ENCODE measurements around the gene ZNF292. TPM values are rescaled to one million over a fixed set of nuclear protein-coding genes. Genes with fewer than 3 reads are reported as not detected.
"Not testable (repeated sequence)": the region's sequence is repeated elsewhere in the genome, so short reads cannot be mapped to it uniquely, and the experiment has no call there.

ZNF292 gene
- total RNA-seq, 1 donor from 2014 or later: 89.9 TPM

- Mint-ChIP-seq H3K27ac (ENCODE audit: unreplicated experiment) (no peak overlapping the region), H3K36me3 (ENCODE audit: unreplicated experiment) (peaks cover 3% of the 10 kb centered on the region), H3K4me3 (ENCODE audit: unreplicated experiment) (no peak overlapping the region), H3K9me3 (ENCODE audit: unreplicated experiment) (no peaks in the 10 kb centered on the region), H3K27me3 (ENCODE audit: unreplicated experiment) (no peaks in the 10 kb centered on the region), H3K4me1 (ENCODE audit: low read depth, unreplicated experiment) (no peaks in the 10 kb centered on the region)
- TF ChIP-seq CTCF (IDR thresholded peaks at IDR 0.05; ENCODE audit: partially characterized antibody, unreplicated experiment): no peak
- DNase-seq: no peak
These were observed 27.6 kb upstream of the ZNF292 start for GRCh38 chr6:87127737-87128136.

GRCh38 chr6:87136963-87137362 is 18.4 kb upstream of the ZNF292 start:
- no peak overlapping the region for H3K27ac Mint-ChIP-seq (ENCODE audit: unreplicated experiment)
- peaks cover 2% of the 10 kb centered on the region for H3K27me3 Mint-ChIP-seq (ENCODE audit: unreplicated experiment)
- H3K36me3 Mint-ChIP-seq (ENCODE audit: unreplicated experiment): peaks cover 18% of the 10 kb centered on the region

GRCh38 chr6:87139236-87139635 is 16.1 kb upstream of the ZNF292 start:
- no peaks in the 10 kb centered on the region for H3K4me1 Mint-ChIP-seq (ENCODE audit: low read depth, unreplicated experiment)
- H3K36me3 Mint-ChIP-seq (ENCODE audit: unreplicated experiment): peaks cover 7% of the 10 kb centered on the region
- H3K4me3 Mint-ChIP-seq (ENCODE audit: unreplicated experiment): no peak overlapping the region
- DNase-seq: no peak
- peaks cover 2% of the 10 kb centered on the region for H3K27me3 Mint-ChIP-seq (ENCODE audit: unreplicated experiment)
- peak; percentile 49 for TF ChIP-seq CTCF (IDR thresholded peaks at IDR 0.05; ENCODE audit: partially characterized antibody, unreplicated experiment)
- no peak overlapping the region for H3K27ac Mint-ChIP-seq (ENCODE audit: unreplicated experiment)
- H3K9me3 Mint-ChIP-seq (ENCODE audit: unreplicated experiment): peaks cover 7% of the 10 kb centered on the region

More at GRCh38 chr6:87136963-87137362, 18.4 kb upstream of the ZNF292 start:
- Mint-ChIP-seq H3K4me1 (ENCODE audit: low read depth, unreplicated experiment) (no peaks in the 10 kb centered on the region), H3K4me3 (ENCODE audit: unreplicated experiment) (no peak overlapping the region), H3K9me3 (ENCODE audit: unreplicated experiment) (peaks cover 2% of the 10 kb centered on the region)
- no peak for TF ChIP-seq CTCF (IDR thresholded peaks at IDR 0.05; ENCODE audit: partially characterized antibody, unreplicated experiment)
- DNase-seq: no peak

- H3K27ac Mint-ChIP-seq (ENCODE audit: unreplicated experiment); H3K27me3 Mint-ChIP-seq (ENCODE audit: unreplicated experiment); DNase-seq; H3K4me3 Mint-ChIP-seq (ENCODE audit: unreplicated experiment); H3K4me1 Mint-ChIP-seq (ENCODE audit: low read depth, unreplicated experiment); H3K36me3 Mint-ChIP-seq (ENCODE audit: unreplicated experiment); H3K9me3 Mint-ChIP-seq (ENCODE audit: unreplicated experiment): not testable (repeated sequence)
These were observed 15.4 kb upstream of the ZNF292 start for GRCh38 chr6:87139927-87140326.

- no peak for DNase-seq
- Mint-ChIP-seq H3K9me3 (ENCODE audit: unreplicated experiment) (peaks cover 5% of the 10 kb centered on the region), H3K27ac (ENCODE audit: unreplicated experiment) (no peak overlapping the region), H3K4me1 (ENCODE audit: low read depth, unreplicated experiment) (no peaks in the 10 kb centered on the region), H3K4me3 (ENCODE audit: unreplicated experiment) (no peak overlapping the region), H3K36me3 (ENCODE audit: unreplicated experiment) (peaks cover 4% of the 10 kb centered on the region), H3K27me3 (ENCODE audit: unreplicated experiment) (no peaks in the 10 kb centered on the region)
- TF ChIP-seq CTCF (IDR thresholded peaks at IDR 0.05; ENCODE audit: partially characterized antibody, unreplicated experiment): no peak
These were observed 9.0 kb upstream of the ZNF292 start for GRCh38 chr6:87146363-87146762.

- no peak overlapping the region for H3K4me3 Mint-ChIP-seq (ENCODE audit: unreplicated experiment)
- H3K27me3 Mint-ChIP-seq (ENCODE audit: unreplicated experiment): peaks cover 7% of the 10 kb centered on the region
- no peak for DNase-seq
- peaks cover 18% of the 10 kb centered on the region for H3K4me1 Mint-ChIP-seq (ENCODE audit: low read depth, unreplicated experiment)
- no peak overlapping the region for H3K27ac Mint-ChIP-seq (ENCODE audit: unreplicated experiment)
- peaks cover 11% of the 10 kb centered on the region for H3K9me3 Mint-ChIP-seq (ENCODE audit: unreplicated experiment)
- no peak for TF ChIP-seq CTCF (IDR thresholded peaks at IDR 0.05; ENCODE audit: partially characterized antibody, unreplicated experiment)
- peaks cover 4% of the 10 kb centered on the region for H3K36me3 Mint-ChIP-seq (ENCODE audit: unreplicated experiment)
These were observed 5.0 kb upstream of the ZNF292 start for GRCh38 chr6:87150406-87150805.

Measured in glutamatergic neuron (in vitro differentiated cells).